ENCODE data around the gene EVC2. TPM values are rescaled to one million over a fixed set of nuclear protein-coding genes. Genes with fewer than 3 reads are reported as not detected.

Gene EVC2
- total RNA-seq, 2 experiments from 2014 or later = 3.4 TPM; not detected in 1

DNA sequence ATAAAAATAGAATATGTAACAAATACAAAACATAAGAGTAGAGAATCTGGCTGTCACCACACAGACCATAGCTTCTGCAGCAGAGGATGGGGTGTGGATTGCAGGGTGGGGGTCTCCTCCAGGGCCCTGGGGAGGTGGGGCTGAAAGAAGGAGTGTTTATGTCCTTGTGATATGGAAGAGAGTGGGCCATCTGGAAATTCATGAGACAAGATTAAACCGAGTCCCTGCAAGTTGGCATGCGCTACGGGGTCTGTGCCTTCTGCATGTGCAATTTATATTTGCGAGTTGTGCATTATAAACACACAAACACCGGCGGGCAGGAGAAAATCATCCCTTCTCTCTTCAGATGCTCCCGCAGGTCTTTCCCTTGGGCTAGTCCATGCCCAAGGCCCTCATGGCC, 145.9 kb downstream of the EVC2 start:
- H3K9me2 ChIP-seq (ENCODE audit: insufficient read depth, low read length) = no peaks in the 10 kb centered on the region
- intact Hi-C loops (cut with micrococcal nuclease; ENCODE audit: unreplicated experiment) = no loop called here
- H3K4me3 ChIP-seq (ENCODE audit: low read depth, low read length, poor library complexity, severe bottlenecking) = no peak overlapping the region
- POLR2A ChIA-PET = no interaction called here
- TF ChIP-seq, protein P1, sequence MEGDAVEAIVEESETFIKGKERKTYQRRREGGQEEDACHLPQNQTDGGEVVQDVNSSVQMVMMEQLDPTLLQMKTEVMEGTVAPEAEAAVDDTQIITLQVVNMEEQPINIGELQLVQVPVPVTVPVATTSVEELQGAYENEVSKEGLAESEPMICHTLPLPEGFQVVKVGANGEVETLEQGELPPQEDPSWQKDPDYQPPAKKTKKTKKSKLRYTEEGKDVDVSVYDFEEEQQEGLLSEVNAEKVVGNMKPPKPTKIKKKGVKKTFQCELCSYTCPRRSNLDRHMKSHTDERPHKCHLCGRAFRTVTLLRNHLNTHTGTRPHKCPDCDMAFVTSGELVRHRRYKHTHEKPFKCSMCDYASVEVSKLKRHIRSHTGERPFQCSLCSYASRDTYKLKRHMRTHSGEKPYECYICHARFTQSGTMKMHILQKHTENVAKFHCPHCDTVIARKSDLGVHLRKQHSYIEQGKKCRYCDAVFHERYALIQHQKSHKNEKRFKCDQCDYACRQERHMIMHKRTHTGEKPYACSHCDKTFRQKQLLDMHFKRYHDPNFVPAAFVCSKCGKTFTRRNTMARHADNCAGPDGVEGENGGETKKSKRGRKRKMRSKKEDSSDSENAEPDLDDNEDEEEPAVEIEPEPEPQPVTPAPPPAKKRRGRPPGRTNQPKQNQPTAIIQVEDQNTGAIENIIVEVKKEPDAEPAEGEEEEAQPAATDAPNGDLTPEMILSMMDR (conservative IDR thresholded peaks at IDR 0.05; ENCODE audit: low read length) = no peak
- TF ChIP-seq EZH2phosphoT487 (IDR thresholded peaks at IDR 0.05; ENCODE audit: borderline replicate concordance, low read depth, low read length) = no peak
- no TSS peak for BruUV-seq (replicated peaks)
- no peak overlapping the region for H2AFZ ChIP-seq (ENCODE audit: low read length)
- CTCF ChIA-PET (ENCODE audit: unreplicated experiment) = no interaction called here
- no peak for DNase-seq (ENCODE audit: low spot score)
- H4K20me1 ChIP-seq (ENCODE audit: insufficient read depth, low read length) = no peaks in the 10 kb centered on the region
- no peak overlapping the region for H3K4me2 ChIP-seq (ENCODE audit: low read length)
- no peaks in the 10 kb centered on the region for H3K36me3 ChIP-seq (ENCODE audit: insufficient read depth, low read length)
- no peaks in the 10 kb centered on the region for H3K4me1 ChIP-seq (ENCODE audit: insufficient read depth, low read length, poor library complexity, severe bottlenecking)
- no peak overlapping the region for H3K27ac ChIP-seq (ENCODE audit: low read depth, low read length, poor library complexity, severe bottlenecking)
- no peaks in the 10 kb centered on the region for H3K9me3 ChIP-seq (ENCODE audit: low read length)
- H3K79me2 ChIP-seq (ENCODE audit: insufficient read depth, low read depth, low read length) = no peaks in the 10 kb centered on the region

DNA sequence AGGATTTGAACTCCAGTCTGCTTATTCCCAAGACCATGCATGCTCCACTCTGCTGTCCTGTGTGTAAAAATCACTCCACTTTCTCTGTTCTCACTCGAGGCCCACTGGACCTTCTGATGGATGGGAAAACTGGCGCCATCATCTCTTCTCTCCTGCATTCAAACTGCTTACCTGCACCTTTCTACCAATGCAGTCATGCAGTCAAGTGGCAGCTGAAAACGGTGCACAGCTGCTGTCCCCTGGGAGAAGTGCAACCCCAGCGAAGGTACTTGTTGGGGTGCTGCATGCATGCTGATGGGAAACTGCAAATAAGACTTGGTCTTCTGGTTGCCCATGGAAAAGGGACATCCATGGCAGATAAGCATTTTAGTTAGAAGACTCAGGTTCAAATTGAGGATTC, 147.1 kb downstream of the EVC2 start:
- no peaks in the 10 kb centered on the region for H3K36me3 ChIP-seq (ENCODE audit: insufficient read depth, low read length)
- no peaks in the 10 kb centered on the region for H3K4me1 ChIP-seq (ENCODE audit: insufficient read depth, low read length, poor library complexity, severe bottlenecking)
- no peaks in the 10 kb centered on the region for H3K9me3 ChIP-seq (ENCODE audit: low read length)
- no peak for DNase-seq (ENCODE audit: low spot score)
- H3K27ac ChIP-seq (ENCODE audit: low read depth, low read length, poor library complexity, severe bottlenecking) = no peak overlapping the region
- H3K4me3 ChIP-seq (ENCODE audit: low read depth, low read length, poor library complexity, severe bottlenecking) = no peak overlapping the region
- intact Hi-C loops (cut with micrococcal nuclease; ENCODE audit: unreplicated experiment) = no loop called here
- H3K79me2 ChIP-seq (ENCODE audit: insufficient read depth, low read depth, low read length) = no peaks in the 10 kb centered on the region
- H4K20me1 ChIP-seq (ENCODE audit: insufficient read depth, low read length) = no peaks in the 10 kb centered on the region
- ChIA-PET POLR2A (no interaction called here), CTCF (ENCODE audit: unreplicated experiment) (no interaction called here)
- H3K4me2 ChIP-seq (ENCODE audit: low read length) = no peak overlapping the region
- no TSS peak for BruUV-seq (replicated peaks)
- no peak overlapping the region for H2AFZ ChIP-seq (ENCODE audit: low read length)
- H3K9me2 ChIP-seq (ENCODE audit: insufficient read depth, low read length) = no peaks in the 10 kb centered on the region
- TF ChIP-seq, protein P1 (conservative IDR thresholded peaks at IDR 0.05; ENCODE audit: low read length) = no peak
- no peak for TF ChIP-seq EZH2phosphoT487 (IDR thresholded peaks at IDR 0.05; ENCODE audit: borderline replicate concordance, low read depth, low read length)

DNA sequence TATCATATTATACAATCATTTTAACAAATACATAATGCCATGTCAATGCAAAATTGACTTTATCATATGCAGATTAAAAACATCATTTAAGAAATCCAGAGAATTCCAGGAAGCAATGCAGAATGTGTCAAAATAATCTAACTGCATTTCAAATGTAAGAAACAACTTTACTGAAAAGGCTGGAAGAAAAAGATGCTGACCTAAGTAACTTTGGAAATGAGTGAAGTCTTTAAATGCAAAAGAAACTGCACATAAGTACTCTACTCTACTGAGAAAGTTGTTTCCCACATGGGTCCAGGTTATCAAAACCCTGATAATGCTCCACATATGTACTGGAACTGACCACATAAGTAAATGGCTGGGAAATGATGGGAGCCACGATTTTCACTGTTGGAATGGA, 149.9 kb downstream of the EVC2 start:
- no peak overlapping the region for H3K27ac ChIP-seq (ENCODE audit: low read depth, low read length, poor library complexity, severe bottlenecking)
- H3K9me2 ChIP-seq (ENCODE audit: insufficient read depth, low read length) = no peaks in the 10 kb centered on the region
- no peaks in the 10 kb centered on the region for H3K4me1 ChIP-seq (ENCODE audit: insufficient read depth, low read length, poor library complexity, severe bottlenecking)
- no peaks in the 10 kb centered on the region for H3K36me3 ChIP-seq (ENCODE audit: insufficient read depth, low read length)
- ChIA-PET POLR2A (interaction anchor here (0.6 kb wide), 1 partner anchor 191 kb away, joined by 5 read pairs; no protein-coding TSS in a partner anchor), CTCF (ENCODE audit: unreplicated experiment) (no interaction called here)
- H3K4me2 ChIP-seq (ENCODE audit: low read length) = no peak overlapping the region
- H3K79me2 ChIP-seq (ENCODE audit: insufficient read depth, low read depth, low read length) = no peaks in the 10 kb centered on the region
- no peak overlapping the region for H2AFZ ChIP-seq (ENCODE audit: low read length)
- TF ChIP-seq, protein P1 (conservative IDR thresholded peaks at IDR 0.05; ENCODE audit: low read length) = no peak
- BruUV-seq (replicated peaks) = no TSS peak
- intact Hi-C loops (cut with micrococcal nuclease; ENCODE audit: unreplicated experiment) = no loop called here
- H4K20me1 ChIP-seq (ENCODE audit: insufficient read depth, low read length) = no peaks in the 10 kb centered on the region
- DNase-seq (ENCODE audit: low spot score) = no peak
- H3K9me3 ChIP-seq (ENCODE audit: low read length) = no peaks in the 10 kb centered on the region
- H3K4me3 ChIP-seq (ENCODE audit: low read depth, low read length, poor library complexity, severe bottlenecking) = no peak overlapping the region
